CD4-positive, alpha-beta memory T cell (primary cell): ENCODE data around the gene CDKL5. TPM values are rescaled to one million over a fixed set of nuclear protein-coding genes. Genes with fewer than 3 reads are reported as not detected.
"Not testable (repeated sequence)": the region's sequence is repeated elsewhere in the genome, so short reads cannot be mapped to it uniquely, and the experiment has no call there.

Experiments
- CTCF ChIA-PET: fragments of 350-600 bp; sonication (Branson Sonifier 250); formaldehyde crosslinking; loops from one replicate; lab custom pipeline; 2021; ENCODE audit warnings: inconsistent platforms; ENCODE audit not compliant: partially characterized antibody; lab: Charles Lee
- POLR2A ChIA-PET: fragments of 350-600 bp; sonication (Branson Sonifier 250); formaldehyde crosslinking; loops from one replicate; lab custom pipeline; 2021; ENCODE audit not compliant: partially characterized antibody; lab: Charles Lee
- DNase-seq, 5 donors: peaks; one replicate each; pipeline versions ENCODE4 v3.0.0 to v3.0.0-alpha.2; 2020 to 2022; ENCODE audit warnings: mixed read lengths in 1 of 5
- H3K27ac ChIP-seq: one replicate; pipeline ENCODE4 v1.7.0; 2013; ENCODE audit warnings: low read depth, low read length
- H3K27me3 ChIP-seq: 2 replicates; pipeline ENCODE4 v1.7.0; 2013; ENCODE audit warnings: mild to moderate bottlenecking, low read length, moderate library complexity; ENCODE audit not compliant: insufficient read depth
- H3K36me3 ChIP-seq: 2 replicates; pipeline ENCODE4 v1.7.0; 2013; ENCODE audit warnings: mild to moderate bottlenecking, low read length, moderate library complexity; ENCODE audit not compliant: insufficient read depth
- H3K4me1 ChIP-seq: 2 replicates; pipeline ENCODE4 v1.7.0; 2013; ENCODE audit warnings: mild to moderate bottlenecking, low read length, moderate library complexity; ENCODE audit not compliant: insufficient read depth
- H3K4me3 ChIP-seq, 2 donors: one replicate each; pipeline ENCODE4 v1.7.0; 2013; ENCODE audit warnings: low read length in 2 of 2, mild to moderate bottlenecking in 1 of 2
- H3K9me3 ChIP-seq, 2 donors: one replicate each; pipeline ENCODE4 v1.7.0; 2013; ENCODE audit warnings: low read length in 2 of 2, control low read depth in 1 of 2; ENCODE audit not compliant: control insufficient read depth in 1 of 2
- H3K27ac Mint-ChIP-seq, 7 donors: one replicate each; pipeline ENCODE4 v1.8.0; 2020 to 2021; ENCODE audit warnings: mixed read lengths in 7 of 7, mild to moderate bottlenecking in 6 of 7, inconsistent platforms in 3 of 7, moderate library complexity in 3 of 7
- H3K27me3 Mint-ChIP-seq, 2 donors: one replicate each; pipeline ENCODE4 v1.8.0; 2020 to 2021; ENCODE audit warnings: mixed read lengths in 2 of 2
- H3K36me3 Mint-ChIP-seq, 2 donors: one replicate each; pipeline ENCODE4 v1.8.0; 2020 to 2021; ENCODE audit warnings: mixed read lengths in 2 of 2, inconsistent platforms in 1 of 2, mild to moderate bottlenecking in 1 of 2
- H3K4me1 Mint-ChIP-seq, 4 donors: one replicate each; pipeline ENCODE4 v1.8.0; 2020 to 2021; ENCODE audit warnings: mixed read lengths in 4 of 4, mild to moderate bottlenecking in 1 of 4
- H3K4me3 Mint-ChIP-seq, 8 donors: one replicate each; pipeline ENCODE4 v1.8.0; 2020 to 2021; ENCODE audit warnings: mixed read lengths in 8 of 8, mild to moderate bottlenecking in 7 of 8, moderate library complexity in 6 of 8, inconsistent platforms in 3 of 8
- H3K9me3 Mint-ChIP-seq, 8 donors: one replicate each; pipeline ENCODE4 v1.8.0; 2020 to 2021; ENCODE audit warnings: mixed read lengths in 8 of 8, mild to moderate bottlenecking in 5 of 8, inconsistent platforms in 3 of 8, moderate library complexity in 1 of 8
- intact Hi-C: fragments of 100-400 bp; cut with micrococcal nuclease; formaldehyde crosslinking; loops from one replicate; pipeline ENCODE4 v1.15.1; 2023
- polyA plus RNA-seq, 2 donors: library from polyadenylated mRNA; unstranded; fragments of 300-500 nt; fragmentation: Illumina TruSeq; gene quantifications; one replicate each; pipeline ENCODE4 v1.2.3, GENCODE V29; 2021
- total RNA-seq, 2 experiments: library from RNA; stranded (reverse); gene quantifications; one replicate each; pipeline ENCODE4 v1.2.3, GENCODE V29; 2021

CDKL5 gene
- total and polyA plus RNA-seq, 4 experiments from 2014 or later, result 1.0 to 5.7 (median 3.2) TPM

DNA sequence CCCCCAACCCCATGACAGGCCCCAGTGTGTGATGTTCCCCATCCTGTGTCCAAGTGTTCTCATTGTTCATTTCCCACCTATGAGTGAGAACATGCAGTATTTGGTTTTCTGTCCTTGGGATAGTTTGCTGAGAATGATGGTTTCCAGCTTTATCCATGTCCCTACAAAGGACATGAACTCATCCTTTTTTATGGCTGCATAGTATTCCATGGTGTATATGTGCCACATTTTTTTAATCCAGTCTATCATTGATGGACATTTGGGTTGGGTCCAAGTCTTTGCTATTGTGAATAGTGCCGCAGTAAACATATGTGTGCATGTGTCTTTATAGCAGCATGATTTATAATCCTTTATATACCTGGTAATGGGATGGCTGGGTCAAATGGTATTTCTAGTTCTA, 163.9 kb downstream of the CDKL5 start:
- H3K36me3 Mint-ChIP-seq, result peaks cover 6 to 23% of the 10 kb centered on the region in 2 donors
- H3K4me3 ChIP-seq, H3K9me3 ChIP-seq, DNase-seq, H3K27me3 Mint-ChIP-seq, H3K4me1 ChIP-seq, intact Hi-C loops, POLR2A ChIA-PET, H3K27ac ChIP-seq, H3K4me1 Mint-ChIP-seq, H3K27ac Mint-ChIP-seq, CTCF ChIA-PET, H3K36me3 ChIP-seq, H3K9me3 Mint-ChIP-seq, H3K4me3 Mint-ChIP-seq, H3K27me3 ChIP-seq: not testable (repeated sequence)

- intact Hi-C loops, result no loop called here
- peaks cover 6 to 21% of the 10 kb centered on the region in 2 donors for H3K36me3 Mint-ChIP-seq
- no peak overlapping the region for H3K27ac Mint-ChIP-seq
- no peak for DNase-seq
- ChIA-PET CTCF (no interaction called here), POLR2A (no interaction called here)
- H3K36me3 ChIP-seq, result no peaks in the 10 kb centered on the region
- H3K27me3 Mint-ChIP-seq, result no peaks in the 10 kb centered on the region
- no peaks in the 10 kb centered on the region for H3K9me3 ChIP-seq
- no peaks in the 10 kb centered on the region for H3K4me1 Mint-ChIP-seq
- H3K4me3 ChIP-seq, result no peak overlapping the region
- H3K9me3 Mint-ChIP-seq, result peaks cover 0 to 3% (median 0%) of the 10 kb centered on the region in 8 donors
- no peaks in the 10 kb centered on the region for H3K27me3 ChIP-seq
- H3K4me1 ChIP-seq, result no peaks in the 10 kb centered on the region
- H3K4me3 Mint-ChIP-seq, result no peak overlapping the region
- no peak overlapping the region for H3K27ac ChIP-seq
Measured at GRCh38 chrX:18591834-18592233, 166.4 kb downstream of the CDKL5 start.

- H3K4me1 Mint-ChIP-seq, result no peaks in the 10 kb centered on the region
- ChIA-PET POLR2A (no interaction called here), CTCF (no interaction called here)
- H3K36me3 ChIP-seq, result no peaks in the 10 kb centered on the region
- peaks cover 8 to 18% of the 10 kb centered on the region in 2 donors for H3K36me3 Mint-ChIP-seq
- H3K27me3 Mint-ChIP-seq, result no peaks in the 10 kb centered on the region
- no peak for DNase-seq
- H3K9me3 Mint-ChIP-seq, result peaks cover 0 to 3% (median 0%) of the 10 kb centered on the region in 8 donors
- H3K27ac ChIP-seq, result no peak overlapping the region
- no peak overlapping the region for H3K4me3 Mint-ChIP-seq
- H3K4me1 ChIP-seq, result no peaks in the 10 kb centered on the region
- no peak overlapping the region for H3K27ac Mint-ChIP-seq
- H3K9me3 ChIP-seq, result no peaks in the 10 kb centered on the region
- intact Hi-C loops, result no loop called here
- H3K27me3 ChIP-seq, result no peaks in the 10 kb centered on the region
- H3K4me3 ChIP-seq, result no peak overlapping the region
Measured at GRCh38 chrX:18594079-18594478, 168.7 kb downstream of the CDKL5 start.

DNA sequence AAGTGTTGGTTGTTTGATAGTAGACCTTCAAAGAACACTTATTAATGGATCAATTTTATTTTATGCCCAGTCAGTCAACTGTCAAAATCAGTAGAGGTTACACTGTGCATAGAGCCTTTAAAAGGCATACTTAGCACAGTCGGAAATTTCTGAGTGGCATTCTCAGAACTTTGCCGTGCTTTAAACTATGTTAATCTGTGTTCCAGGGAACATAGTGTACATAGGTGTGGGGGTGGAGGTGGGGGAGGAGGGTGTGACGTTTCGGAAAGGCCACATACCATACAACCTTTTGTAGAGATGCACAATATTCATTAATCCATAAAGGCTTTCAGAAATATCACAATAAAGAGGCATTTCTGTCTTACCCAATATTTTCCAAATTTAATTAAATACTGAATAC, 170.7 kb downstream of the CDKL5 start:
- CTCF ChIA-PET, result no interaction called here
- Histone ChIP-seq H3K4me3 (no peak overlapping the region), H3K36me3 (no peaks in the 10 kb centered on the region), H3K27ac (no peak overlapping the region), H3K9me3 (no peaks in the 10 kb centered on the region), H3K27me3 (no peaks in the 10 kb centered on the region), H3K4me1 (no peaks in the 10 kb centered on the region)
- Mint-ChIP-seq H3K4me3 (no peak overlapping the region), H3K27me3 (no peaks in the 10 kb centered on the region), H3K4me1 (no peaks in the 10 kb centered on the region), H3K27ac (peak overlapping the region in 1 of 7 donors; percentile 86), H3K36me3 (peaks cover 13 to 17% of the 10 kb centered on the region in 2 donors), H3K9me3 (no peaks in the 10 kb centered on the region)
- intact Hi-C loops, result no loop called here
- no peak for DNase-seq
- POLR2A ChIA-PET, result no interaction called here

- Mint-ChIP-seq H3K27ac (no peak overlapping the region), H3K36me3 (peaks cover 10 to 15% of the 10 kb centered on the region in 2 donors), H3K4me3 (no peak overlapping the region), H3K27me3 (no peaks in the 10 kb centered on the region), H3K9me3 (no peaks in the 10 kb centered on the region), H3K4me1 (no peaks in the 10 kb centered on the region)
- intact Hi-C loops, result no loop called here
- Histone ChIP-seq H3K27ac (no peak overlapping the region), H3K4me1 (no peaks in the 10 kb centered on the region), H3K27me3 (no peaks in the 10 kb centered on the region), H3K4me3 (no peak overlapping the region), H3K36me3 (no peaks in the 10 kb centered on the region), H3K9me3 (no peaks in the 10 kb centered on the region)
- CTCF ChIA-PET, result no interaction called here
- POLR2A ChIA-PET, result no interaction called here
- no peak for DNase-seq
Measured at GRCh38 chrX:18598413-18598812, 173.0 kb downstream of the CDKL5 start.

- Mint-ChIP-seq H3K36me3 (peaks cover 18 to 29% of the 10 kb centered on the region in 2 donors), H3K27ac (no peak overlapping the region), H3K4me3 (no peak overlapping the region), H3K4me1 (no peaks in the 10 kb centered on the region), H3K27me3 (no peaks in the 10 kb centered on the region), H3K9me3 (peaks cover 0 to 2% (median 0%) of the 10 kb centered on the region in 8 donors)
- POLR2A ChIA-PET, result no interaction called here
- Histone ChIP-seq H3K27me3 (no peaks in the 10 kb centered on the region), H3K9me3 (no peaks in the 10 kb centered on the region), H3K4me3 (no peak overlapping the region), H3K4me1 (no peaks in the 10 kb centered on the region), H3K36me3 (no peaks in the 10 kb centered on the region), H3K27ac (no peak overlapping the region)
- intact Hi-C loops, result no loop called here
- DNase-seq, result no peak
- CTCF ChIA-PET, result no interaction called here
Measured at GRCh38 chrX:18607966-18608365, 182.6 kb downstream of the CDKL5 start.

- intact Hi-C loops, result no loop called here
Measured at GRCh38 chrX:18613930-18614639, 188.7 kb downstream of the CDKL5 start.

More at GRCh38 chrX:18613930-18614639, 188.7 kb downstream of the CDKL5 start:
- H3K36me3 Mint-ChIP-seq, result peaks cover 12 to 17% of the 10 kb centered on the region in 2 donors
- Histone ChIP-seq H3K27ac (no peak overlapping the region), H3K4me1 (no peaks in the 10 kb centered on the region), H3K4me3 (no peak overlapping the region), H3K9me3 (no peaks in the 10 kb centered on the region), H3K36me3 (no peaks in the 10 kb centered on the region), H3K27me3 (no peaks in the 10 kb centered on the region)
- peaks cover 0 to 2% (median 0%) of the 10 kb centered on the region in 8 donors for H3K9me3 Mint-ChIP-seq
- H3K4me3 Mint-ChIP-seq, result no peak overlapping the region
- no peak overlapping the region for H3K27ac Mint-ChIP-seq
- H3K27me3 Mint-ChIP-seq, result no peaks in the 10 kb centered on the region
- no peaks in the 10 kb centered on the region for H3K4me1 Mint-ChIP-seq
- DNase-seq, result no peak
- ChIA-PET CTCF (no interaction called here), POLR2A (no interaction called here)
